Superior temporal gyrus (tissue), 1 donor: ENCODE results near the gene ATP5PD.

ENCODE experiments used
- DNase-seq: peaks from one replicate; pipeline ENCODE4 v3.0.0-alpha.2; 2016; ENCODE audit errors: extremely low spot score

The ATP5PD gene

DNA sequence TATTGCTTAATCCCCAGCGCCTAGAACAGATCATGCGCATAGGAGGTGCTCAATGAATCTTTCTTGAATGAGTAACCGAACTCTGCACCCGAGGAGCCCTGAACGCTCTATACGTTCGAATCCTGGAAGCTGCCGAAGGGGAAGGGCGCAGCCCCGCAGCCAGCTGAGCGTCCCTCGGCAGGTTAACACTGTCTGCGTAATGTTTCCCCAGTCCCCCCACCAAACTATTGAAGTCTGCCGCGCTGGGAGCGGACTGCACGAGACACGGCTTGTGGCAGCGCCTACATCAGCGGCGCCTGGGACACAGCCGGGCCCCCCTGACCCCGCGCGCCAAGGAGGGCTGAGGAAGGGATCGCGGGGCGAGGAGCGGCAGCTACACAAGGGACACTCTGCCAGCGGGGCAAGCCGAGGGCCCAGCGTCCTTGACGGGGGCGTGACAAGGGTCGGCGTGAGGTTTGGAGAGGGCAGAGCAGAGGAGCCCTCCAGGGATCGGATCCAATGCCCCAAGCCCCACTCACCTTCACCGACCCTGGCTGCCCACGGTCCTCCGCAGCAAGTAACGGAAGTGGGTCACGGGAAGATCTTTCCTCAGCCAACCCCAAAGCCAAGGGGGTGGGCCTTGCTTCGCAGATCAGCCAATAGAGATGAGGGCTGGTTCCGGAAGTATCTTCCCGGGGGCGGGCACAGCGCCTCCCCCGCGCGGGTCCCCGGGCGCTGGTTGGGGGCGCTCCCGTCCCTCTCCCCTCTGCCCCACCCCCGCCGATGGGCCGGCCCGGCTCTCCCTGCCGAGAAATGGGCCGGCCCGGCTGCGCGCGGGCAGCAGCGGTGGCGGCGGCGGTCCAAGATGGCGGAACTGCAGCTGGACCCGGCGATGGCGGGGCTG, at the start of gene ATP5PD, which contains the start of gene KCTD2:
TSS of gene ATP5PD (minus strand) at position 563 of the 883 bp plus-strand sequence. CDS start 4,319 bp downstream, outside the sequence.
TSS of gene KCTD2 (plus strand) at position 819 of the 883 bp plus-strand sequence. CDS start at position 845, 26 bp downstream.
- DNase-seq: peak; percentile 97

DNA sequence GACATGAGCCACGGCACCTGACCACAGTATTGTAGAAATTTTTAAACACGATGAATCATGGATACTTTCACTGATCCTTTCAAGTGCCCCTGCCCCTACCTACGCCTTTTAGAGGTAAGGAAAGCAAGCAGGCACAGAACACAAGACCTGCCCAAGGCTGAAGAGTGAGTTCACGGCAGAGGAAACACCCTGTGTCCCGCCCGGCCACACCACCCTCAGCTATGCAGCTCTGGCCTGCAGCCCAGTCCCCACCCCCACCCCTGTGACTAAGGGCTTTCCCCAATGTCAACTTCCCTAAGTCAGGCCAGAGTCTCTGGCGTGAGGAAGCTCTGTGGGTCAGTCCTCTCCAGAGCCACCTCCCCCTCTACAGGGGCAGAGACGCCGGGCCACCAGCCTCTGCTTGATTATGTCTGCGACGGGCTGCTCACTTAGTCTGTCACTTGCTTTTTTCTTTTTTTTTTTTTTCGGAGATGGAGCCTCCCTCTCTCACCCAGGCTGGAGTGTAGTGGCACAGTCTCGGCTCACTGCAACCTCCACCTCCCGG, 49.4 kb upstream of the ATP5PD start:
- no peak for DNase-seq

DNA sequence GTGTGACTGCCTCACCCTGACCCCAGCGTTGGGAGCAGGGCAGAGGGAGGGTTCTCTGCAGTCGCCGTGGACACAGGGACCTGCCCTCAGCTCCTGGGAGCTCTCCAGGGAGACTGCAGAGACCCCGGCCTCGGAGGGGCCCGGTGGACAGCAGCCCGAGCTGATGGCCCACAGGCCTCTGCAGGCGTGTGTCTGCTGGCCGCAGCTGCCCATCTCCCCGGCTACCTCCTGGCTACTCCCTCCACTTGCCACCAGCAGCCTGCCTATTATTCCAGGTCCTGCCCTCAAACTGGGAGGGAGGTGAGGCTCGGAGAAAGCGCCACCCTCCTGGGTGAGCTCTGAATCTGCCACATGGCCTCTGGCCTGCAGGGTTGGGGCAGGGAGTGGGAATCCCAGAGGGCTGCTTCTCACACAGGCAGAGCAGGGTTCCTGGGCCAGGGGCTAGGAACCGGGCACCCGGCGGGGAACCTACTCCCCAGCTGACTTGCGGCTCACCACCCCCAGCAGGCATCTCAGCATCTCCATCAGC, 48.2 kb upstream of the ATP5PD start:
- no peak for DNase-seq

- no peak for DNase-seq
Measured at GRCh38 chr17:75093548-75094158, 46.9 kb upstream of the ATP5PD start.

GRCh38 chr17:75091855-75092327, 45.1 kb upstream of the ATP5PD start:
- DNase-seq: no peak

- no peak for DNase-seq
Measured at GRCh38 chr17:75090871-75091854, 44.4 kb upstream of the ATP5PD start.

DNA sequence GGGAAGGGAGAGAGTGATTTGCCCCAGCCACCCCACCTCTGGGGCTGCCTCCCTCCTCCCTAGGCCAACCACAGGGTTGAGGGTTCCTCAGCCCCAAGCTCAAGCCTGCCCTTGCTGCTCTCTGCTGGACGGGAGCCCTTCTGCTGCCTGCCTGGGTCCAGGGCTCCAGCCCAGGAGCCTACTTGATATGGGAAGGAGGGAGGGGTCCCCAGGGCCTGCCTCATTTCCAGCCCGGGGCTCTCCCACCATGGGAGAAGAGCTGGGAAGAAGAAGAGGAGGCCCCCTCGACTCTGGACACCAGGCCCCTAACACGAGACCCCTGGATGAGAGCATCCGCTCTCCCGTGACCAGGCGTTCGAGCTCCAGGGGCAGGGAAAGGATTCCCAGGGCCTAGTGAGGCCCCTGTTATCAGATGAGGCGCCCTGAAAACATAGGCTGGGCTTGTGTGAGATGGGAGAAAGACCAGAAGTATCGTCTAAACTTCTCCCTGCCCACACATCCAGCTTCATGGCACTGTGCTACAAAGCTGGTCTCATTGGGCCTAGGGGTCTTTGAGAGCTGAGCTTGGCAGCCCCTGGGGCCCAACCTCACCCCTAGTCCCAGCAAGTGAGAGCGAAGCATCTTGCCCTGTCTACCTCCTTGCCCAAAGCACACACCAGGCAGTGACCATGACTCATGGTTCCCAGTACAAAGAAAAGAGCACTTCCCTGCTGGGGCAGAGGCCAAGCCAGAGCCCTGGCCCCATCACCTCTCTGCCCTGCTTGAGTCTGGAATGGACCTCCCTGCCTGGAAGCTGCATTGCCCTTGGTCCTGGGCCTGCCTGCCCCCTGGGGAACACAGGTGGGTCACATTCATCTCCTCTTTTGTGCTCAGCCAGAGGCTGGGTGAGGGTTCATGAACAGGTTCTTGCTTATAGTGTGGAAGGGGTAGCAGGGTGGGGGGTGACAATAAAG, 42.0 kb upstream of the ATP5PD start:
- no peak for DNase-seq

GRCh38 chr17:75087558-75088453, 41.0 kb upstream of the ATP5PD start, which contains the start of gene SLC16A5:
TSS of gene SLC16A5 (plus strand) at chr17:75087954. CDS start at chr17:75093637, 5,683 bp downstream.
- DNase-seq: no peak

GRCh38 chr17:75087182-75087557, 40.4 kb upstream of the ATP5PD start:
- DNase-seq: no peak

DNA sequence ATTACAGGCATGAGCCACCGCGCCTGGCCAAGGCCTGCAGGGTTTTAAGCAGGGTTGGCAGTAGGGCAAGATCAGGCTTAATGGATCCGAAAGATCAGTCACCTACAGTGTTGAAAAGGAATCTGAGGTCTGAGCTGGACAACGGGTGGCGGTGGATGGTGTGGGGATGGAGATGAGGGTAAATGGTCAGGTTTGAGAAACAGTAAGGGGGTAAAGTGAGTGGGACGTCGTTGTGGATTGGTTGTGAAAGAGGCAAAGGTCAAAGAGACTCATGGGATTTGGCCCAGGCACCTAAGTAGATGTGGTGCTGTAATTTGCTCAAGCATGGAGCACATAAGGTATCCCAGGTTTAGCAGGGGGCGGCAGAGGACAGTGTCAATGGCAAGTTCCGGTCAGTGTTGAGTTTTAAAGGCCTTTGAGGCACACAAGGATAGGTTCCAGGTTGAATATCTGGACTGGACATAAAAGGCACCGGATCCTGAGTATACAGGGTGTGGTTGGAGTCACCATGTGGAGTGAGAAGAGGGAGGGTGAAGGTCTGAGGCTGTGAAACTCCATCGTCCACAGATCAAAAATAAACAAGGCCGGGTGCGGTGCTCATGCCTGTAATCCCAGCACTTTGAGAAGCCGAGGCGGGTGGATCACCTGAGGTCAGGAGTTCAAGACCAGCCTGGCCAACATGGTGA, 39.9 kb upstream of the ATP5PD start:
- DNase-seq: no peak

- no peak for DNase-seq
Measured at GRCh38 chr17:75084039-75084660, 37.4 kb upstream of the ATP5PD start.

- DNase-seq: no peak
Measured at GRCh38 chr17:75082683-75083082, 35.9 kb upstream of the ATP5PD start.

DNA sequence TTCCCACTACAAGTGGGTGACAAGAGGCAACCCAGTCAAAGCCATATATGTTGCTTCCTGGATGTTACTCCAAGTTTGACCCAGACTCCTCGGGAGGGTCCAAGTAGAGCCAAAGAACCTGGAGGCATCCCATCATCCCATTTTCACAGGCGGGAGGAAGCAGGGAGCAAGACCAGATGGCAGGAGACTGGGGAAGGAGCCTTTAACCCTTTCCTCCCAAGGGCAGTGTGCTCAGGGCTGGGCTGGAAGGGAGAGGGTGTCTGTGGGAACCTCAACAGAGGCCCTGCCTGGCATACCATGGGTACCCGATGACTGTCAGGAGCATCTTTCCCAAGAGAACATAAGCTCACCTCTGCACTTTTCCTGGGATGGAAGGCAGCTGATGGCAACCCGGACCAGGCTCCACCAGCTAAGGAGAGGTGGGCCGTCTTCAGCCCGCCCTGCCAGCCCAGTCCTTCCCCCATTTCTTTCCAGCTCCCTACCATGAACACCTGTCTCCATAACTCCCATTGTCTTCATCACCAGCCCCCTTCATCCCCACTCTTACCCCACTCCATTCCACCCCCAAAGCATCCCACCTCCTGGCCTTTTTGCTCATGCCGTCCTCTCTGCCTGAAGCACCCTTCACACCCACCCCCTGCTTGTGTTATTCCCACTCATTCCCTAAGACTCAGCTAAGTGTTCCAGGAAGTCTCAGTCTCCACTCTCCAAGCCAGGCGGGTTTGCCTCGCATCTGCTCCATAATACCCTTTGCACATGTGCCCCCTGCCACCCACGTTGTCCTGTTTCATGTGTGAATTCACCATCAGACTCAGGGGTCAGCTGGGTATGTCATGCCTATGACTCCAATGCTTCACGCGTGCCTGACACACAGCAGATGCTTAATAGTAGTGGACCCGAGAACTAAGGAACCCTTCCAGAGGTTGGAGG, 35.1 kb upstream of the ATP5PD start:
- no peak for DNase-seq

DNA sequence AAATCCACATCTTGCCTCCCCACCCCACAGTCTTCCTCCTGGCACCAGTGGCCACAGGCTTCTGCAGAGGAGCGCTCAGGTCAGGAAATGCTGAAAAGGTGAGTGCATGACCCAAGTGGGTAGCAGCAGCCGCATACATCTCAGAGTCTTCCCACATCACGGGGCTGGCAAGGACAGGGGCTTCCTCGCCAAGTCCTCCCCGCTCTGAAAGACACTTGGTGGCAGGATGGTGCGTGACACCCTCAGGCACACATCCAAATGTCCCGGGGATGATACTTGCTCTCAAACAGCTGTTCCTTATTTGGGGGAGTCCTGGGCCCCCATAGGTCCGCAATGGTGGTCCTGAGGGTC, 32.2 kb upstream of the ATP5PD start:
- no peak for DNase-seq

- no peak for DNase-seq
Measured at GRCh38 chr17:75078284-75079022, 31.7 kb upstream of the ATP5PD start.
